H1 (cell line): ENCODE measurements around the gene HPD. TPM values are rescaled to one million over a fixed set of nuclear protein-coding genes. Genes with fewer than 3 reads are reported as not detected.
A peak's percentile ranks its signal among the peaks of the same experiment; 100 is the strongest.

Experiments used
- BCL11A ChIP-seq, 2 experiments: IDR thresholded peaks; one replicate each; pipeline ENCODE4 v1.6.1; 2011; ENCODE audit warnings: low read depth in 2 of 2, low read length in 2 of 2, mild to moderate bottlenecking in 2 of 2
- CBX5 ChIP-seq: fragments of 300-800, 300-1000 bp; sonication (generic); IDR thresholded peaks from 2 replicates; pipeline ENCODE4 v1.7.1; 2016; ENCODE audit warnings: antibody characterized with exemption, low read length, low read depth
- CREB1 ChIP-seq: IDR thresholded peaks from 2 replicates; pipeline ENCODE4 v1.6.1; 2012; ENCODE audit warnings: inconsistent platforms
- EGR1 ChIP-seq: IDR thresholded peaks from 2 replicates; pipeline ENCODE4 v1.6.1; 2011; ENCODE audit warnings: low read depth, low read length, borderline replicate concordance
- EP300 ChIP-seq, 2 experiments: IDR thresholded peaks; 1 replicate in 1 of 2; 2 replicates in 1 of 2; pipeline ENCODE4 v1.6.1; 2011 to 2012; ENCODE audit warnings: low read depth in 2 of 2, low read length in 2 of 2, mild to moderate bottlenecking in 2 of 2, borderline replicate concordance in 1 of 2, inconsistent platforms in 1 of 2, moderate library complexity in 1 of 2
- FOSL1 ChIP-seq: IDR thresholded peaks from 2 replicates; pipeline ENCODE4 v1.6.1; 2011; ENCODE audit warnings: mild to moderate bottlenecking, low read depth, low read length, moderate library complexity; ENCODE audit not compliant: insufficient read depth
- GTF2F1 ChIP-seq: IDR thresholded peaks from 2 replicates; pipeline ENCODE4 v1.6.1; 2012; ENCODE audit warnings: low read depth, low read length, improper control_type of control experiment, borderline replicate concordance
- HDAC2 ChIP-seq, 2 experiments: fragments of 300-600 bp in 1 of 2; sonication (generic) in 1 of 2; IDR thresholded peaks; 2 replicates each; pipeline ENCODE4 v1.6.1; 2011 to 2012; ENCODE audit warnings: low read depth in 2 of 2, low read length in 2 of 2, mild to moderate bottlenecking in 2 of 2, moderate library complexity in 2 of 2, borderline replicate concordance in 1 of 2, inconsistent platforms in 1 of 2
- KDM5A ChIP-seq: fragments of 200-600 bp; IDR thresholded peaks from 2 replicates; pipeline ENCODE4 v1.7.1; 2012; ENCODE audit warnings: mild to moderate bottlenecking, low read length, inconsistent platforms, mixed read lengths
- NANOG ChIP-seq: IDR thresholded peaks from 2 replicates; pipeline ENCODE4 v1.6.1; 2011; ENCODE audit warnings: low read length, low read depth, mild to moderate bottlenecking, inconsistent platforms; ENCODE audit not compliant: insufficient read depth, poor library complexity, severe bottlenecking
- POLR2A ChIP-seq, 2 experiments: IDR thresholded peaks; 1 replicate in 1 of 2; 2 replicates in 1 of 2; pipeline ENCODE4 v1.6.1; 2011; ENCODE audit warnings: low read depth in 2 of 2, low read length in 2 of 2, mild to moderate bottlenecking in 2 of 2; ENCODE audit errors: control extremely low read depth in 1 of 2
- POU5F1 ChIP-seq: IDR thresholded peaks from 2 replicates; pipeline ENCODE4 v1.6.1; 2011; ENCODE audit warnings: low read depth, mild to moderate bottlenecking, low read length, moderate library complexity
- SIRT6 ChIP-seq: IDR thresholded peaks from one replicate; pipeline ENCODE4 v1.7.1; 2012; ENCODE audit warnings: low read length, inconsistent platforms
- SRF ChIP-seq: IDR thresholded peaks from 2 replicates; pipeline ENCODE4 v1.6.1; 2011; ENCODE audit warnings: mild to moderate bottlenecking, low read depth, low read length, moderate library complexity
- TAF1 ChIP-seq: IDR thresholded peaks from 2 replicates; pipeline ENCODE4 v1.6.1; 2011; ENCODE audit warnings: mild to moderate bottlenecking, low read depth, low read length
- TAF7 ChIP-seq: optimal IDR thresholded peaks from 2 replicates; pipeline ENCODE3; 2011; ENCODE audit warnings: low read depth, mild to moderate bottlenecking, inconsistent platforms, low read length, moderate library complexity, borderline replicate concordance
- TCF12 ChIP-seq: IDR thresholded peaks from 2 replicates; pipeline ENCODE4 v1.6.1; 2011; ENCODE audit warnings: low read depth, mild to moderate bottlenecking, low read length
- ZNF274 ChIP-seq: IDR thresholded peaks from 2 replicates; pipeline ENCODE4 v1.7.0; 2012; ENCODE audit warnings: low read length, borderline replicate concordance; ENCODE audit errors: extremely low read depth
- polyA plus RNA-seq, 7 experiments: library from polyadenylated mRNA; depleted of rRNA in 3 of 7; stranded (reverse) in 5 of 7; unstranded in 2 of 7; fragments of >200 nt in 5 of 7; fragments of 200-250 nt in 2 of 7; gene quantifications; 1 replicate in 5 of 7; 2 replicates in 1 of 7; 4 replicates in 1 of 7; pipeline versions ENCODE4 v1.2.1 to v1.2.3, GENCODE V29; 2011 to 2013; ENCODE audit warnings: missing spikeins in 2 of 7, mixed read lengths in 2 of 7
- total RNA-seq: library from RNA; stranded (reverse); fragmentation: NEBNext Ultra II Directional; extraction: Animal tissue kit (Norgen Biotek cat#: 25700); gene quantifications from 2 replicates; pipeline ENCODE4 v1.2.1, GENCODE V29; 2021
- TF ChIP-seq, protein P1 (sequence below): IDR thresholded peaks from 2 replicates; pipeline ENCODE4 v1.6.1; 2012; ENCODE audit warnings: inconsistent platforms
- TF ChIP-seq, protein P2 (sequence below): IDR thresholded peaks from 2 replicates; pipeline ENCODE4 v1.6.1; 2012; ENCODE audit warnings: low read length, inconsistent platforms
- TF ChIP-seq, protein P3 (sequence below): IDR thresholded peaks from 2 replicates; pipeline ENCODE4 v1.6.1; 2011; ENCODE audit warnings: low read depth, mild to moderate bottlenecking, low read length; ENCODE audit not compliant: insufficient read depth

HPD gene
- total and polyA plus RNA-seq, 2 of the 8 experiments (the other 6 are each of a cell fraction or from before 2014, with no cell fraction given): 0.48 to 0.56 TPM

- no peak for TF ChIP-seq EP300 (IDR thresholded peaks at IDR 0.05; ENCODE audit: borderline replicate concordance in 1 of 2, low read depth in 2 of 2, low read length in 2 of 2)
- TF ChIP-seq SRF: no peak
- TF ChIP-seq SIRT6: no peak
- TF ChIP-seq CBX5: no peak
- TF ChIP-seq POLR2A (IDR thresholded peaks at IDR 0.05; ENCODE audit: control extremely low read depth in 1 of 2, low read depth in 2 of 2, low read length in 2 of 2): peak in 1 of 2 experiments; percentile 97; a peak in 2 of 3 replicates
- no peak for TF ChIP-seq GTF2F1
- no peak; the same call in 1 of the 2 replicates for TF ChIP-seq CREB1
- peak; percentile 97 for TF ChIP-seq TAF1
- no peak for TF ChIP-seq KDM5A
- no peak for TF ChIP-seq FOSL1
- no peak for TF ChIP-seq TCF12
- TF ChIP-seq, protein P1, sequence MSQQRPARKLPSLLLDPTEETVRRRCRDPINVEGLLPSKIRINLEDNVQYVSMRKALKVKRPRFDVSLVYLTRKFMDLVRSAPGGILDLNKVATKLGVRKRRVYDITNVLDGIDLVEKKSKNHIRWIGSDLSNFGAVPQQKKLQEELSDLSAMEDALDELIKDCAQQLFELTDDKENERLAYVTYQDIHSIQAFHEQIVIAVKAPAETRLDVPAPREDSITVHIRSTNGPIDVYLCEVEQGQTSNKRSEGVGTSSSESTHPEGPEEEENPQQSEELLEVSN: no peak
- TF ChIP-seq BCL11A (IDR thresholded peaks at IDR 0.05; ENCODE audit: low read depth in 2 of 2, low read length in 2 of 2): no peak
- no peak for TF ChIP-seq HDAC2 (IDR thresholded peaks at IDR 0.05; ENCODE audit: borderline replicate concordance in 1 of 2, low read depth in 2 of 2, low read length in 2 of 2)
- no peak for TF ChIP-seq EGR1
- TF ChIP-seq, protein P2, sequence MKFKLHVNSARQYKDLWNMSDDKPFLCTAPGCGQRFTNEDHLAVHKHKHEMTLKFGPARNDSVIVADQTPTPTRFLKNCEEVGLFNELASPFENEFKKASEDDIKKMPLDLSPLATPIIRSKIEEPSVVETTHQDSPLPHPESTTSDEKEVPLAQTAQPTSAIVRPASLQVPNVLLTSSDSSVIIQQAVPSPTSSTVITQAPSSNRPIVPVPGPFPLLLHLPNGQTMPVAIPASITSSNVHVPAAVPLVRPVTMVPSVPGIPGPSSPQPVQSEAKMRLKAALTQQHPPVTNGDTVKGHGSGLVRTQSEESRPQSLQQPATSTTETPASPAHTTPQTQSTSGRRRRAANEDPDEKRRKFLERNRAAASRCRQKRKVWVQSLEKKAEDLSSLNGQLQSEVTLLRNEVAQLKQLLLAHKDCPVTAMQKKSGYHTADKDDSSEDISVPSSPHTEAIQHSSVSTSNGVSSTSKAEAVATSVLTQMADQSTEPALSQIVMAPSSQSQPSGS: no peak
- TF ChIP-seq, protein P3, sequence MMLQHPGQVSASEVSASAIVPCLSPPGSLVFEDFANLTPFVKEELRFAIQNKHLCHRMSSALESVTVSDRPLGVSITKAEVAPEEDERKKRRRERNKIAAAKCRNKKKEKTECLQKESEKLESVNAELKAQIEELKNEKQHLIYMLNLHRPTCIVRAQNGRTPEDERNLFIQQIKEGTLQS: no peak
- no peak for TF ChIP-seq ZNF274
- TF ChIP-seq NANOG: no peak
- no peak for TF ChIP-seq POU5F1
- peak; percentile 90 for TF ChIP-seq TAF7
- TF ChIP-seq, all 59 proteins: peak for 12
Observed at GRCh38 chr12:121802843-121803698, 55.6 kb downstream of the HPD start (continued).
